DND-41 (cell line): ENCODE measurements around the gene SNRNP70.

ENCODE experiments used
- ATAC-seq: fragments of 200-7000 bp; cut with Tn5 transposase; 3 replicates; pipeline ENCODE4 v1.9.1; 2021; ENCODE audit warnings: low read depth; ENCODE audit not compliant: insufficient read depth
- DNase-seq: peaks from one replicate; pipeline ENCODE4 v3.0.0-alpha.2; 2020
- H2AFZ ChIP-seq: 2 replicates; pipeline ENCODE4 v1.6.0; 2012; ENCODE audit warnings: low read depth, low read length
- H3K27ac ChIP-seq: 2 replicates; pipeline ENCODE4 v1.5.1; 2012; ENCODE audit warnings: low read length, inconsistent platforms
- H3K27me3 ChIP-seq: fragments of 200-600 bp; sonication (generic); 2 replicates; pipeline ENCODE4 v1.6.0; 2012; ENCODE audit warnings: low read length, mild to moderate bottlenecking, inconsistent platforms; ENCODE audit not compliant: insufficient read depth, poor library complexity
- H3K36me3 ChIP-seq: 2 replicates; pipeline ENCODE4 v1.5.1; 2012; ENCODE audit warnings: low read length, inconsistent platforms; ENCODE audit not compliant: insufficient read depth
- H3K4me1 ChIP-seq: 2 replicates; pipeline ENCODE4 v1.5.1; 2012; ENCODE audit warnings: mild to moderate bottlenecking, low read length; ENCODE audit not compliant: insufficient read depth
- H3K4me2 ChIP-seq: 2 replicates; pipeline ENCODE4 v1.6.0; 2012; ENCODE audit warnings: mild to moderate bottlenecking, moderate library complexity, low read length, inconsistent platforms; ENCODE audit not compliant: insufficient read depth
- H3K4me3 ChIP-seq, 2 experiments: fragments of 200-600 bp in 1 of 2; shearing (Covaris generic) in 1 of 2; 2 replicates each; pipeline ENCODE4 v1.5.1; 2012 to 2016; ENCODE audit warnings: inconsistent platforms in 2 of 2, low read length in 2 of 2, mild to moderate bottlenecking in 2 of 2, low read depth in 1 of 2, moderate library complexity in 1 of 2
- H3K79me2 ChIP-seq: 2 replicates; pipeline ENCODE4 v1.6.0; 2012; ENCODE audit warnings: low read length, inconsistent platforms; ENCODE audit not compliant: insufficient read depth
- H3K9ac ChIP-seq: 2 replicates; pipeline ENCODE4 v1.6.0; 2012; ENCODE audit warnings: low read depth, mild to moderate bottlenecking, inconsistent platforms, low read length, moderate library complexity
- H3K9me3 ChIP-seq: 2 replicates; pipeline ENCODE4 v1.5.1; 2012; ENCODE audit warnings: low read length, moderate library complexity, mild to moderate bottlenecking, inconsistent platforms; ENCODE audit not compliant: insufficient read depth, severe bottlenecking
- H4K20me1 ChIP-seq: 2 replicates; pipeline ENCODE4 v1.6.0; 2012; ENCODE audit warnings: low read length; ENCODE audit not compliant: insufficient read depth
- EZH2 ChIP-seq: IDR thresholded peaks from 3 replicates; pipeline ENCODE4 v1.6.1; 2012; ENCODE audit warnings: borderline replicate concordance, low read depth, mild to moderate bottlenecking, moderate library complexity, low read length, inconsistent platforms; ENCODE audit not compliant: severe bottlenecking
- TF ChIP-seq, protein P1 (sequence below): IDR thresholded peaks from 2 replicates; pipeline ENCODE4 v1.5.1; 2012; ENCODE audit warnings: borderline replicate concordance, low read length, moderate library complexity, mild to moderate bottlenecking; ENCODE audit not compliant: poor library complexity, severe bottlenecking; ENCODE audit errors: extremely low read depth

Gene SNRNP70

DNA sequence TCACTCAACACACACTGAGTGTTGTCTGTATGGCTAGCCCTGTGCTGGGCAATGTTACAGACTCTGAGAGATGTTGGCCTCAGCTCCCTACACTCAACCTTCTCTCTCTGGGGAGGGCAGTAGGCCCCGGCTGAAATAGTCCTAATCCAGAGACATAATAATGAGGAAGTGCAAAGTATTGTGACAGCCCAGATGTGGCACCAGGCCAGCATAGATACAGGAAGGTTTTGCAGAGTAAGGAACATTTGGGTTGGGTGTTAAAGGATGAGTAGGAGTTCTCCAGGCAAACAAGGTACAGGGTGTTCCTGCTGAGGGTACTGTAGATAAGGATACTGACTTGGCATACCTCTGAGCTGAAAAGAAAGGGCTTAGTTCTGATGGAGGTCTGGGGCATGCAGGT lies 31.3 kb downstream of the SNRNP70 start:
- H3K4me3 ChIP-seq: no peak overlapping the region
- peaks cover 6% of the 10 kb centered on the region for H4K20me1 ChIP-seq
- peaks cover 22% of the 10 kb centered on the region for H3K79me2 ChIP-seq
- H3K9ac ChIP-seq: no peak overlapping the region
- H3K9me3 ChIP-seq: no peaks in the 10 kb centered on the region
- peaks cover 62% of the 10 kb centered on the region for H3K4me1 ChIP-seq
- ATAC-seq (no peak), DNase-seq (no peak)
- TF ChIP-seq EZH2: no peak
- TF ChIP-seq, protein P1, sequence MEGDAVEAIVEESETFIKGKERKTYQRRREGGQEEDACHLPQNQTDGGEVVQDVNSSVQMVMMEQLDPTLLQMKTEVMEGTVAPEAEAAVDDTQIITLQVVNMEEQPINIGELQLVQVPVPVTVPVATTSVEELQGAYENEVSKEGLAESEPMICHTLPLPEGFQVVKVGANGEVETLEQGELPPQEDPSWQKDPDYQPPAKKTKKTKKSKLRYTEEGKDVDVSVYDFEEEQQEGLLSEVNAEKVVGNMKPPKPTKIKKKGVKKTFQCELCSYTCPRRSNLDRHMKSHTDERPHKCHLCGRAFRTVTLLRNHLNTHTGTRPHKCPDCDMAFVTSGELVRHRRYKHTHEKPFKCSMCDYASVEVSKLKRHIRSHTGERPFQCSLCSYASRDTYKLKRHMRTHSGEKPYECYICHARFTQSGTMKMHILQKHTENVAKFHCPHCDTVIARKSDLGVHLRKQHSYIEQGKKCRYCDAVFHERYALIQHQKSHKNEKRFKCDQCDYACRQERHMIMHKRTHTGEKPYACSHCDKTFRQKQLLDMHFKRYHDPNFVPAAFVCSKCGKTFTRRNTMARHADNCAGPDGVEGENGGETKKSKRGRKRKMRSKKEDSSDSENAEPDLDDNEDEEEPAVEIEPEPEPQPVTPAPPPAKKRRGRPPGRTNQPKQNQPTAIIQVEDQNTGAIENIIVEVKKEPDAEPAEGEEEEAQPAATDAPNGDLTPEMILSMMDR: no peak
- H2AFZ ChIP-seq: no peak overlapping the region
- no peak overlapping the region for H3K27ac ChIP-seq
- H3K36me3 ChIP-seq: peaks cover 5% of the 10 kb centered on the region
- no peak overlapping the region for H3K4me2 ChIP-seq
- H3K27me3 ChIP-seq: no peaks in the 10 kb centered on the region

DNA sequence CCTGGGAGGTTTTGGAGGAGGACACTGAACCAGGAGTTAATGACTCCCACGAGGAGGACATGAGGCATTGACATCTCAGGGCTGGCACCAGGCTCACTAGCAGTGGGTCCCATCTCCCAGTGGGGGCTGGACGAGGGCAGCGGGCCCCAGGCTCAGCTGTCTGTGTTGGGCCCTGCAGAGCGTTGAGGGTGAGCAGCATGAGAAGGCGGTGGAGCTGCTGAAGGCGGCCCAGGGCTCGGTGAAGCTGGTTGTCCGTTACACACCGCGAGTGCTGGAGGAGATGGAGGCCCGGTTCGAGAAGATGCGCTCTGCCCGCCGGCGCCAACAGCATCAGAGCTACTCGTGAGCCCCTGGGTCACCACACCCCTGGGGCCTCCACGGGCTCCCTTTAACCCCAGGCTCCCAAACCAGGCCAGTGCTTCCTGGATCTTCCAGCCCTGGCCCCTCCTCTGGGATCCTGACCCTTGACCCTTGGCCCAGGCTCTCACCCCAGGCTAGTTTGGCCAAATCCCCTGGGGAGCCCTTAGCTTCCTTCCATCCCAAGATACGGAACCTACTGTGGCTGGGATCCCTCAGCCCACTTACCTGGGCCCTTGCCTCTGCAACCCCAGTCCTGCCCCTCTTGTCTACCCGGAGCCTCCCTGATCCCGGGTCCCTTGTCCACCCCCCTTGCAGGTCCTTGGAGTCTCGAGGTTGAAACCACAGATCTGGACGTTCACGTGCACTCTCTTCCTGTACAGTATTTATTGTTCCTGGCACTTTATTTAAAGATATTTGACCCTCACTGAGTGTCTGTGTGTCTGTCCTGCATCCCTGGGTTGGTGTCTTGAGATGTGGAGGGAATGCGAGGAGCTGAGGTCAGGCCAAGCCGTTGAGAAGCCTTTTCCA lies 32.7 kb downstream of the SNRNP70 start:
- Histone ChIP-seq H3K4me2 (peak overlapping the region; percentile 93), H3K27ac (peak overlapping the region; percentile 93), H2AFZ (peak overlapping the region; percentile 90), H3K9me3 (no peaks in the 10 kb centered on the region), H3K4me3 (peak overlapping the region; percentile 49 to 89), H3K4me1 (peaks cover 61% of the 10 kb centered on the region), H3K9ac (peak overlapping the region; percentile 84), H3K79me2 (peaks cover 22% of the 10 kb centered on the region), H4K20me1 (peaks cover 6% of the 10 kb centered on the region), H3K36me3 (peaks cover 5% of the 10 kb centered on the region), H3K27me3 (no peaks in the 10 kb centered on the region)
- ATAC-seq: no peak
- no peak for TF ChIP-seq EZH2
- TF ChIP-seq, protein P1: no peak
- no peak for DNase-seq

DNA sequence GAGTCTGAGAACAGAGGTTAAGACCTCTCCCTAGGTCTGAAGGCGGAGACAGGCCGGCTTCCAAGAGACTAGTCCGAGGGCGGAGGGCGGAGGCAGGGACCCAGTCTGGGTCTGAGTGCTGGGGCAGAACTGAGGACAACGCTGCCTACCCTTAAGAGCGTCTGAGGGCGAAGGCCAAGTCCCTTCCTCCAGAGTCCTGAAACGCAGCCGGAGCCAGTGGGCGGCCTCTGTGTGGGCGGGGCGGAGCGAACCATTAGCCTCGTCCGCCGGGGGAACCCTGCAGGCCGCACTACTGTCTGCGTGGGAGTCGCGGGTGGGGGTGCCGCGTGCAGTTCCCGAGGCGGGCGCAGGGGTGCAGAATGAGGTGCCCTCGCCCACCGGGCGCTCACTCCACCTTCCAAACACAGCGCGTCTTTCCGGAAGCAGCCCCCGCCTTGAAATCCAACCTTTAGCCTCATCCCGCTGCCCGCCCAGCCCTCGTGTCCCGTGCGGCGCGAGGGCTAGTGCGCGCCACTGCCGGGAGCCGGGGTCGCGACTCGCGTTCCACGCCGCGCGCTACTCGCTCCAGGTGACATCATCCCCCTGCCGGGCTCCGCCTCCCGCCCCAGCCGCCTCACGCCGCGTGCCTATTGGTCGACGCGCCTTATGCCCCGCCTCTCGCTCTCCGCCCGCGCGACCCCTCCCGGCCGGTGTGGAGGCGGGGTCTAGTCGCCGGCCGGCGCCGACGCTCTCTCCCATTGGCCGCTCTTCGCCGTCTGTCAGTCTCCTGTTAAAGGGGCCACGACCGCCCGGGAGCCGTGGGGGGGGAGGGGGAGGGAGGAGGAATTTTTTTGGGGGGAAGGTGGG lies 33.5 kb downstream of the SNRNP70 start, which contains the start of gene C19orf73:
Gene C19orf73, minus strand, starts transcription at position 579 of the 846 bp plus-strand sequence. Its CDS starts 121 bp downstream, at position 458.
- DNase-seq: peak; percentile 95
- H3K4me1 ChIP-seq: peaks cover 52% of the 10 kb centered on the region
- no peak for TF ChIP-seq EZH2
- TF ChIP-seq, protein P1: peak; percentile 43

More for the DNA sequence above, 33.5 kb downstream of the SNRNP70 start, which contains the start of gene C19orf73:
- Histone ChIP-seq H3K27me3 (no peaks in the 10 kb centered on the region), H3K27ac (peak within 1 kb of the TSS; percentile 93), H3K4me2 (peak within 1 kb of the TSS; percentile 94), H3K36me3 (peaks cover 5% of the 10 kb centered on the region), H2AFZ (peak within 1 kb of the TSS; percentile 90), H3K4me3 (peak within 1 kb of the TSS; percentile 78 to 89), H3K9ac (peak within 1 kb of the TSS; percentile 84), H3K79me2 (peaks cover 22% of the 10 kb centered on the region), H4K20me1 (peaks cover 6% of the 10 kb centered on the region), H3K9me3 (no peaks in the 10 kb centered on the region)
- peak; percentile 78 for ATAC-seq
